GM23248 (cell line): Measurements from ENCODE around the gene ITPRIP. TPM values are rescaled to one million over a fixed set of nuclear protein-coding genes. Genes with fewer than 3 reads are reported as not detected.

ENCODE experiments used
- DNase-seq: peaks from one replicate; pipeline ENCODE4 v3.0.0-alpha.2; 2015
- H2AFZ ChIP-seq: fragments of 200-600 bp; sonication (generic); 2 replicates; pipeline ENCODE4 v1.6.1; 2016; ENCODE audit warnings: antibody characterized with exemption
- H3F3A ChIP-seq: fragments of 200-600 bp; sonication (generic); 2 replicates; pipeline ENCODE4 v1.6.1; 2016; ENCODE audit warnings: mild to moderate bottlenecking, antibody characterized with exemption, mixed run types; ENCODE audit not compliant: insufficient read depth
- H3K27ac ChIP-seq: fragments of 200-600 bp; sonication (generic); 2 replicates; pipeline ENCODE4 v1.5.1; 2016; ENCODE audit warnings: mild to moderate bottlenecking
- H3K27me3 ChIP-seq: fragments of 200-600 bp; sonication (generic); replicated peaks from 2 replicates; pipeline ENCODE4 v1.6.1; 2016; ENCODE audit warnings: mild to moderate bottlenecking; ENCODE audit not compliant: insufficient read depth
- H3K36me3 ChIP-seq: fragments of 200-600 bp; sonication (generic); 2 replicates; pipeline ENCODE4 v1.6.1; 2016; ENCODE audit warnings: low read depth, mild to moderate bottlenecking
- H3K4me1 ChIP-seq: fragments of 200-600 bp; sonication (generic); 2 replicates; pipeline ENCODE4 v1.6.1; 2016; ENCODE audit warnings: mild to moderate bottlenecking; ENCODE audit not compliant: insufficient read depth
- H3K4me2 ChIP-seq: fragments of 200-600 bp; sonication (generic); one replicate; pipeline ENCODE4 v1.6.1; 2016; ENCODE audit warnings: mild to moderate bottlenecking; ENCODE audit not compliant: unreplicated experiment
- H3K4me3 ChIP-seq: fragments of 200-600 bp; sonication (generic); 2 replicates; pipeline ENCODE4 v1.5.1; 2016; ENCODE audit warnings: mild to moderate bottlenecking
- H3K79me2 ChIP-seq: fragments of 200-600 bp; sonication (generic); 2 replicates; pipeline ENCODE4 v1.6.1; 2016; ENCODE audit warnings: mild to moderate bottlenecking; ENCODE audit not compliant: insufficient read depth
- H3K9ac ChIP-seq: fragments of 200-600 bp; sonication (generic); 2 replicates; pipeline ENCODE4 v1.6.1; 2016; ENCODE audit warnings: mild to moderate bottlenecking
- H3K9me2 ChIP-seq: fragments of 200-600 bp; sonication (generic); 2 replicates; pipeline ENCODE4 v1.6.1; 2016; ENCODE audit warnings: mixed run types, mild to moderate bottlenecking, moderate library complexity; ENCODE audit not compliant: insufficient read depth
- H3K9me3 ChIP-seq: fragments of 200-600 bp; sonication (generic); one replicate; pipeline ENCODE4 v1.6.1; 2017; ENCODE audit warnings: low read depth
- H4K20me1 ChIP-seq: fragments of 200-600 bp; sonication (generic); 2 replicates; pipeline ENCODE4 v1.6.0; 2016; ENCODE audit not compliant: insufficient read depth
- EZH2 ChIP-seq: fragments of 200-600 bp; sonication (generic); IDR thresholded peaks from 2 replicates; pipeline ENCODE4 v1.6.1; 2018; ENCODE audit warnings: antibody characterized with exemption, mild to moderate bottlenecking; ENCODE audit not compliant: insufficient read depth, poor library complexity, severe bottlenecking
- EZH2phosphoT487 ChIP-seq: fragments of 200-600 bp; sonication (generic); IDR thresholded peaks from 2 replicates; pipeline ENCODE4 v1.6.1; 2018; ENCODE audit warnings: antibody characterized with exemption, moderate library complexity, mild to moderate bottlenecking, low read depth; ENCODE audit not compliant: insufficient read depth
- WGBS, 2 experiments: methylation state at CpG; one replicate each; pipeline ENCODE4 v1.1.6; 2015 to 2017; ENCODE audit warnings: low lambda C conversion rate in 2 of 2, low coverage in 1 of 2; ENCODE audit errors: missing lambda C conversion rate in 2 of 2; 5-methylcytosine and 5-hydroxymethylcytosine counted together
- in situ Hi-C: fragments of 300-500 bp; cut with MboI; formaldehyde crosslinking; loops from 2 replicates; pipeline ENCODE4 v1.15.0; 2020
- polyA plus RNA-seq: library from polyadenylated mRNA; unstranded; fragments of >200 nt; fragmentation: Nextera tagmentation; extraction: Ambion mirVana; gene quantifications from 2 replicates; pipeline ENCODE4 v1.2.1, GENCODE V29; 2016
- total RNA-seq: library from RNA; depleted of rRNA; stranded (reverse); fragments of >200 nt; shearing (Covaris generic); gene quantifications from 2 replicates; pipeline ENCODE4 v1.2.3, GENCODE V29; 2014

Gene ITPRIP
- total and polyA plus RNA-seq, 2 experiments from 2014 or later = 9.6 to 24.7 TPM

- peaks cover 47% of the 10 kb centered on the region for H3F3A ChIP-seq
- 1 to 2% methylated on average over 7 of the region's 7 CpGs for WGBS, 2 experiments
- no peaks in the 10 kb centered on the region for H3K9me2 ChIP-seq
- peak; percentile 100 for DNase-seq
- TF ChIP-seq EZH2 (no peak), EZH2phosphoT487 (no peak)
- H4K20me1 ChIP-seq = no peaks in the 10 kb centered on the region
- no peak overlapping the region for H2AFZ ChIP-seq
- H3K27ac ChIP-seq = peak overlapping the region; percentile 100
- no peaks in the 10 kb centered on the region for H3K9me3 ChIP-seq
- peak overlapping the region; percentile 96 for H3K9ac ChIP-seq
- no peaks in the 10 kb centered on the region for H3K27me3 ChIP-seq
- peak overlapping the region; percentile 64 for H3K4me3 ChIP-seq
- H3K4me2 ChIP-seq = peak overlapping the region; percentile 93
- peaks cover 26% of the 10 kb centered on the region for H3K4me1 ChIP-seq
- no peaks in the 10 kb centered on the region for H3K36me3 ChIP-seq
- no peaks in the 10 kb centered on the region for H3K79me2 ChIP-seq
- in situ Hi-C loops = no loop called here
Measured at GRCh38 chr10:104300736-104301292, 37.5 kb downstream of the ITPRIP start.

DNA sequence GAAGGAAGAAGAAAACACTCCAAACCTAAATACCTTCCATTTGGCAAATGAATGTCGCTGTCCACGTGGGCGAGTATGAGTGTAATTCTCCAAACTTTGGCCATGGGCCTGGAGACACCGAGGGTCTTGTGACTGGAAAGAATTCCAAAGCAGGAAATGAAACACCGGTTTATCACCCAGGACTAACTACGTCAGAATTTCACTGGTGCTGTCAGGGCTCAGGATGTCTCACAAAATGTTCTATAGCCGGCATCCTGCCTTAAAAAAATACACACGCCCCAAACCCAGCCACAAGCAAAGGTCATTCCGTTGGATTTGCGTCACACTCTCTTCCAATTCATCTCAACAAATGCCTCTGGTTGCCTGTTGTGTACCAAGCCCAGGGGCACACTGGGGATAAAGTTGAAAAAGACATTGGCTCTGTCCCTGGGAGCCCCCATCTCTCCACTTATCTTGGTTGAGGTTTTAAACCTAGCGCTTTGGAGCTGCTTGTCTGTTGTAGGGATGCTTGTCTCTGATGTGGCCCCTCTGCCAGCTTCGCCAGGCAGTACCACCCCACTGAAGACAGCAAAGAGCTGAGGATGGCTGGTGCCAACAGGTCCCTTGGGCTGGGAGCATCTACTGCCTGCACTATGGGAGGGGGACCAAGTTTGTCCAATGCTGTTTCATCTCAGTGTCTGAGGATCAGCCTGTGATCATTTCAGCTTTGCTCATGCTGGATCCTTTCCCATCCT is 38.1 kb downstream of the ITPRIP start:
- no peaks in the 10 kb centered on the region for H3K79me2 ChIP-seq
- peaks cover 41% of the 10 kb centered on the region for H3F3A ChIP-seq
- H3K9me2 ChIP-seq = no peaks in the 10 kb centered on the region
- in situ Hi-C loops = no loop called here
- no peaks in the 10 kb centered on the region for H3K9me3 ChIP-seq
- H3K4me3 ChIP-seq = peak overlapping the region; percentile 64
- peaks cover 26% of the 10 kb centered on the region for H3K4me1 ChIP-seq
- H4K20me1 ChIP-seq = no peaks in the 10 kb centered on the region
- peak overlapping the region; percentile 93 for H3K4me2 ChIP-seq
- no peaks in the 10 kb centered on the region for H3K27me3 ChIP-seq
- H2AFZ ChIP-seq = 0 out of 2 replicates have a peak overlapping the region, but pooled peaks have one; percentile 1
- peak overlapping the region; percentile 100 for H3K27ac ChIP-seq
- H3K36me3 ChIP-seq = no peaks in the 10 kb centered on the region
- 5 to 7% methylated on average over 12 of the region's 12 CpGs for WGBS, 2 experiments
- no peak for TF ChIP-seq EZH2phosphoT487
- TF ChIP-seq EZH2 = no peak
- DNase-seq = peak; percentile 99
- H3K9ac ChIP-seq = peak overlapping the region; percentile 96

GRCh38 chr10:104299031-104299904 is 39.0 kb downstream of the ITPRIP start:
- H3K4me1 ChIP-seq = peaks cover 26% of the 10 kb centered on the region
- H2AFZ ChIP-seq = 0 out of 2 replicates have a peak overlapping the region, but pooled peaks have one; percentile 1
- no peaks in the 10 kb centered on the region for H3K9me2 ChIP-seq
- no peak for TF ChIP-seq EZH2
- TF ChIP-seq EZH2phosphoT487 = no peak
- in situ Hi-C loops = loop anchor here (10.0 kb wide), 1 partner anchor 46 kb away; no protein-coding TSS in a partner anchor
- H3K27ac ChIP-seq = peak overlapping the region; percentile 100
- H3F3A ChIP-seq = peaks cover 34% of the 10 kb centered on the region
- 54 to 55% methylated on average over 13 of the region's 13 CpGs for WGBS, 2 experiments
- H3K4me2 ChIP-seq = peak overlapping the region; percentile 53
- no peaks in the 10 kb centered on the region for H3K79me2 ChIP-seq
- no peaks in the 10 kb centered on the region for H4K20me1 ChIP-seq
- peak overlapping the region; percentile 96 for H3K9ac ChIP-seq
- no peaks in the 10 kb centered on the region for H3K9me3 ChIP-seq
- no peaks in the 10 kb centered on the region for H3K27me3 ChIP-seq
- no peaks in the 10 kb centered on the region for H3K36me3 ChIP-seq
- peak; percentile 63 for DNase-seq
- peak overlapping the region; percentile 38 for H3K4me3 ChIP-seq
